SK-MEL-5 (cell line): ENCODE results near the gene DHX8. TPM values are rescaled to one million over a fixed set of nuclear protein-coding genes. Genes with fewer than 3 reads are reported as not detected.
A peak's percentile ranks its signal among the peaks of the same experiment; 100 is the strongest.
"Not testable (repeated sequence)": the region's sequence is repeated elsewhere in the genome, so short reads cannot be mapped to it uniquely, and the experiment has no call there.

Source experiments
- DNase-seq: peaks from one replicate; pipeline ENCODE4 v3.0.0-alpha.2; 2016; ENCODE audit warnings: low read depth, low spot score
- in situ Hi-C: cut with HindIII; loops from 2 replicates; pipeline ENCODE4 v1.10.0; 2016; ENCODE audit warnings: low sequenced_read_pairs, high pct_unique_total_duplicates, low pct_unique_long_range_greater_than_20kb
- total RNA-seq: library from RNA; depleted of rRNA; stranded (reverse); fragments of >200 nt; shearing (Covaris generic); gene quantifications from 2 replicates; pipeline ENCODE4 v1.2.3, GENCODE V29; 2014

The DHX8 gene
- total RNA-seq, 1 experiment from 2014 or later, result 46.3 TPM

DNA sequence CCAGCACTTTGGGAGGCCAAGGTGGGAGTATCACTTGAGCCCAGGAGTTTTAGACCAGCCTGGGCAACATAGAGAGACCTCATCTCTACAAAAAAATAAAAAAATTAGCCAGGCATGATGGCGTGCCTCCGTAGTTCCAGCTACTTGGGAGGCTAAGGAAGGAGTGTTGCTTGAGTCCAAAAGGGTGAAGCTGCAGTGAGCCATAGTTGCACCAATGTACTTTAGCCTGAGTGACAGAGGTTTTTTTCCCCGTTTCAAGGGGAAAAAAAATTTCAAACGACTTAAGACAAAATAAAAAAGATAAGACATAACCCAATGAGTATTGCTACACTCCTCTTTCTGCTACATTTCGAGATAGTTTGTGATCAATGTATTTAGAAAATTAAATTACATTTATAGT is 6.8 kb downstream of the DHX8 start:
- in situ Hi-C loops, result no loop called here
- no peak for DNase-seq

DNA sequence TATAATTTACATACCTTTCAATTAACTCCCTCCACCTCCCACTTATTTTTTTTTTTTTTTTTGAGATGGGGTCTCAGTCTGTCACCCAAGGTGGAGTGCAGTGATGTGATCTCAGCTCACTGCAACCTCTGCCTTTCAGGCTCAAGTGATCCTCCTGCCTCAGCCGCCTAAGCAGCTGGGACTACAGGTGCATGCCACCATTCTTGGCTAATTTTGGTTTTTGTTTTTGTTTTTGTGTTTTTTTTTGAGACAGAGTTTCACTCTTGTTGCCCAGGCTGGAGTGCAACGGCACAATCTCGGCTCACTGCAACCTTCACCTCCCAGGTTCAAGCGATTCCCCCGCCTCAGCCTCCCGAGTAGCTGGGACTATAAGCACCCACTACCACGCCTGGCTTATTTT is 25.7 kb downstream of the DHX8 start:
- DNase-seq, in situ Hi-C loops: not testable (repeated sequence)

DNA sequence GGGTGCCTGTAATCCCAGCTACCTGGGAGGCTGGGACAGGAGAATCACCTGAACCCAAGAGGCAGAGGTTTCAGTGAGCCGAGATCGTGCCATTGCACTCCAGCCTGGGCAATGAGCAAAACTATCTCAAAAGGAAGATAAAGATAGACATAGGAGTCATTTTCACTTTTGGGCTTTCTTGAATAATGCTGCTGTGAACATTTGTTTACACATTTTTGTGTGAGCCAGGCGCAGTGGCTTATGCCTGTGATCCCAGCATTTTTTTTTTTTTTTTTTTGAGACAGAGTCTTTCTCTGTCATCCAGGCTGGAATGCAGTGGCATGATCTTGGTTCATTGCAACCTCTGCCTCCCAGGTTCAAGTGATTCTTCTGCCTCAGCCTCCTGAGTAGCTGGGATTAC is 27.4 kb downstream of the DHX8 start:
- DNase-seq, in situ Hi-C loops: not testable (repeated sequence)

DNA sequence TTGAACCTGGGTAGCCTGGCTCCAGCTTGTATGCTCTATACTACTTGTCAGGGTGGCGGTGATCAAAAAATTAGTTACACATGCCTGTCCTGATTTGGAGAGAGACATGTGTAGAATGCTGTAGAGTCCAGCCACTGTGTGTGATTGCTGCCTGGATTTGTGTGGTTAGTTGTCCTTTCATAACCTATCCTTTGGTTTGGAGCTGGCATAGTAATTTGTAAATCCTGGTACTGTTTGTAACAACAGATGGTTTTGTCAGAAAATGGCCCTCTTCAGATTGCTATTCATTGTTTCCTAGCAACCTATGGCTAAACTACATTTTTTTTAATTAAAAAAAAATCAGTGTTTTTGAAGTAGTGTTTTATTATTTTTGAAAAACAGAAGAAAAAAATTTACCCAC is 31.9 kb downstream of the DHX8 start:
- in situ Hi-C loops, result no loop called here
- DNase-seq, result no peak

DNA sequence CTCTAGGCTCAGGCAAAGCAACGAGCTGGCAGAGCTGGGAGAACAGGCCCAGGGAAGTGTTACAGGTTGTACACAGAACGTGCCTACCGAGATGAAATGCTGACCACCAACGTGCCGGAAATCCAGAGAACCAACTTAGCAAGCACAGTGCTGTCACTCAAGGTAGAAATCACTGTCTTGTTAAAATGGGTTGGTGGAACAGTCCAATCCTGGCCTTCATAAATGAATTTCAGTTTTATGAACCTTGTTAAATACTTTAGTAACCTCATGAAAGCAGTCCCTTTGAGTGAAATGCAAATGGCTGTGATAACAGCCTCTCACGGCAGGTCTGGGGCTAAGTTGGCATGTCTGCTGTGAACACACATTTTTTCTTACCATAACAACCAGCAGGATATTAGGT is 33.4 kb downstream of the DHX8 start:
- in situ Hi-C loops, result no loop called here
- no peak for DNase-seq

DNA sequence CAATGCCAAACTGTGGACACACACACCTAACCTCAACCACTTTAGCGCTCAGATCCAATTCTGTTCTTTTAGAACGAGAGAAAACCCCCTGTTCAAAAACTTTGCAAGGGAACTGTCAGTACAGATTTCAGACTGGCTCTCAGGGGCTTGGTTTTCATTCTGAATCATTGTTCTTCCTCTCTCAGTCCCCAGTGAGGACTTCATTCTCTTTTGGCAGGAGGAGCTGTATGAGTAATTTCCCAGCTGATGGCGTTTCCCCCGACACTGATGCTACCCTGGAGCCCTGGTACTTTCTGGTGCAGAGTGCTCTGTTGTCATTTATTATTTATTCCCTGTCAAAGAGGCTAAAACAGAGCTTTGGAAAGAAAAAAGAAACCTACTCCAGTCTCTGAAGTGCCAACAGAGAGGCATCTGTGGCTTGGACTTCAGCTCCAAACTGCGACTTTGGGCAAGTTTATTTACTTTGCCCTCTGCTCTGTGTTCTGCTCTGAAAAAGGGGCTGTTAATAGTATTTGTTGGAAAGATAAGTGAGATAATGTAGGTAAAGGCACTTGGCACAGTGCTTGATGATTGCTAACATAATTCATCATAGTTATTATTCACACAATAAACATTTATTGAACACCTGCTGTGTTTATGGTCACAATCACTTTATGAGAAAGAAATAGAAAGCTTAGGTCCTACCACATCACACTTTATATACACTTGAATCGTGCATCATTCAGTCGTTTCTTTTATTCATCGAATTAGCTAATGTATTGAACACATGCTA is 34.0 kb downstream of the DHX8 start:
- no peak for DNase-seq
- in situ Hi-C loops, result no loop called here

DNA sequence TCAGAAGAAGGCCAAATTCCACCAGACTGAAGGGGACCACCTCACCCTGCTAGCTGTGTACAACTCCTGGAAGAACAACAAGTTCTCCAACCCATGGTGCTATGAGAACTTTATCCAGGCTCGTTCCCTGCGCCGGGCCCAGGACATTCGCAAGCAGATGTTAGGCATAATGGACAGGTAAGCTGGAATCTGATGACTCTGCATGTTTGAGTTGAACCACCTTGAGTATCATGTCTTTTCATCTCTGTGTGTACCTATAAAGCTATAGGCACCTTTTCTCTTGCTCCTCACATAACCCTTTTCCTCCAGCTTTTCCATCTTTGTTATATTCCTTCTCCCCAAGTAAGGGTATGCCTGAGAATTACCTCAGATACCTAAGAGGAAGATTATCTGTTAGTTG is 37.6 kb downstream of the DHX8 start:
- in situ Hi-C loops, result no loop called here
- no peak for DNase-seq

DNA sequence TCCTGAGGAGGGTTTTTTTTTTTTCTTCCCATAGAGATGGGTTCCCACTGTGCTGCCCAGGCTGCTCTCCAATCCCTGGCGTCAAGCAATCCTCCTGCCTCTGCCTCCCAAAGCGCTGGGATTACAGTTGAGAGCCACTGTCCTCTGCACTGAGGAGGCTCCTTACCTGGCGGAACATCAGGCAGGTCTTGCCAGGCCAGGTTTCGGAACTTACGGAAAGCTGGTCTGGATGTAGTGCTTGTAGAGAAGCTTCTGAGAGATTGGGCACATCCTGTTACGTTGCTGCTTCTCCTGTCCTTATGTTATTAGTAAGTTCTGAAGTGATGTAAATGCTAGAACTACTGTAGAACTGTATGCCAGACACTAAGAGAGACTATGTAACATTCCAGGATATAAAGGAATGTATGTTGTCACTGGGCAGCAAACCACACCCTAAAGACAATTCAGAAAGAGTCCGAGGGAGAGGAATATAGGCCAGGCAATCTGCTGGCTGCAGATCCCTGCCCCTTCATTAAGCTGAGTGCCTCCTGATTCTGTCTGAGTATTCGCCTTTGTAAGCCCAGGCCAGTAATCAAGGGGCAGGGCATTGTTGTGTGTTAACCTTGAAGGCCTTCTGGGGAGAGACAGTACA is 41.3 kb downstream of the DHX8 start:
- in situ Hi-C loops, result no loop called here

DNA sequence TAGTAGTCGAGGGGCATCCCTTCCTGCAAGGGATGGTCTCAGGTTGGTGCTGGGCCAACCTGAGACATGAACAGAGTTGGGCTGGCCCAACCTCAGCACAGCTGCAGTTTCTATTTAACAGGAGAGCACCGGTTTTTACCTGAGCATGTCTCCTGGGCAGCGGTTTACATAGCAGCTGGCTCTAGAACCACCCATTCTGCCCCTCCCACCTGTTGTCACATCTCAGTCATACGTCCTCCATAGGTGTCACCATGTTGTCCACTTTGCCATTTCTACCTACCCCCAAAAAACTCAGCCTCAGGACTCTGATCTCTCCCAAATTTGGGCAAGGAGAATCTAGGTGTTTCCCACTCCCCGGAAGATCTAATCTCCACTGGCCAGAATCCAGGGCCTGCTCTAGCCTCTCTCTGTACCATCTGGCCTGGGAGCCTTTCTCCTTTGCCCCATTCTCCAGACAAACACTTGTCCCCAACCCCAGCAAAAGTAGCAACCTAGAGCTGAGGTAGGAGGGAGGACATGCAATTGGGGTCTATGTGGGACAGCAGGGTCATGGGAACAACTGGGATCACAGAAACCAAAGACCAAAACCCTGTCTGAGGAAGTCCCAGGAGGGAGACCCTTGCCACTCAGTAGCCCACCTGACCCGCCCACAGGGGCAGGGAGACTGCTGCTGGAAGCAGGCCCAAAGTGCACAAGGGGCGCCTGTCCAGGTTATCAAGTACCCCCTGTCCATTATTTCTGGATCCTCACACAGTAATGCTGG is 43.3 kb downstream of the DHX8 start:
- in situ Hi-C loops, result no loop called here
- no peak for DNase-seq

More for the DNA sequence above, 41.3 kb downstream of the DHX8 start:
- DNase-seq, result no peak

DNA sequence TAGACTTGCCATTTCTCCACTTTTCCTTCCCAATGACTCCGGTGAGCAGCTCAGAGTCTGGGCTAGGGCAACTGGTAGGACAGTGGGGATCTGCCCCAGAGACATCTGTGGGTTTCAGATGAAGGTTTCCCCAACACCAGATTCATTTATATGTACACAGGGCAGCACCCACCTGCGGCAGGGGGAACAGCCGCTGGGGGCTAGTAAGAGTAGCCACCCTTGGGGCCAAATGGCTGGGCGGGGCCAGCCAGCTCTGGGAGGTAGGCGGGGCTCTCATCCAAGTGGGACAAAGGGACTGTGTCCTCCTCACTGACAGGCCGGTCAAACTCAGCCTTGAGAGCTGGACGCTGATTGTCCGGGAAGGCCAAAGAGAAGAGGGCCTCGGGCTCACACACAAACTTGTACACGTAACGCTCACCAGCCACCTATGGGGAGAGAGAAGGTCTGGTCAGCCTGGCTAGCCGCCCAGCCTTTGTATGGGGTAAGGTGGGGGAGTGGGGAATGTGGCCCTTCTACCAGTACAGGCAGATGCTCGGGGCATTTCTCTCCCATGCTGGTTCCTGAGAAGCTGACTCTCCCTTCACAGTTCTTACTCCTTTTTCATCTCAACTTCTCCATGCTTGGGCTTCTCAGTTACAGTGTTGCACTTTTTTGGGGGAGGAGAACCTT is 44.7 kb downstream of the DHX8 start:
- peak; percentile 89 for DNase-seq
- in situ Hi-C loops, result no loop called here

DNA sequence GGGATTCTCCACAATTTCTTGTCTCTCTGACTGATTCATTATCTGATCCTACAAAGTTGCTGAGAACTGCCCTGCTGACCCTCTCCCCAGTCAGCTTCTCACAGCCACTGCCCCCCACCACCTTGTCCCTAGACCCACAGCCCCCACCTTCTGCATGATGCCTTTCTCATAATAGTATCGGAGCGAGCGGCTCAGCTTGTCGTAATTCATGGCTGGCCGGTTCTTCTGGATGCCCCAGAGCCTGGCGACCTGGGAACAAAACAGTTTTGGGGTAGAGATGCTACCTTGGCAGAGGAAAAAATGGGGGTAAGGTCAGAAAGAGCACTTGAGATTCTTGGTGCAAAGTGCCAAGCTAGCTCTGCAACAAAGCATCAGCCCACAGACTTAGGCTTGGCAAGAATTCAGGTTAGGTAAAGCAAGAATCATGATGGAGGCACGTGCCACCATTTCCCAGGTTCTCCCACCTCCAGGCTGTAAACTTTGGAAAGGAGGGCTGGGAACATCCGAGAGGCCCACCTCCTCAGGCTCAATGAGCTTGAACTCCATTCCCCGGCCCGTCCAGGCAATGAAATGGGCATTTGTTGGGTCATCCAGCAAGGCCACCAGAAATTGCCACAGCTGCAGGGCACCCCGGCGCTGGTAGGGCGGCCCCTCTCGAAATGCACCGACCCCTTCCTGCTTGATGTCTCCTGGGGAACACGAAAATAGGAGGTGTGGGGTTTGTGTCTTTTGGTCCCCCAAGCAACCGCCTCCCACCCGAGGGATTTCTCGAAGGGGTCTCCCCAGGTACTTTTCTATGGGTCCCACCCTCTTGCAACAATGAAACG is 45.4 kb downstream of the DHX8 start:
- in situ Hi-C loops, result no loop called here
- DNase-seq, result no peak

DNA sequence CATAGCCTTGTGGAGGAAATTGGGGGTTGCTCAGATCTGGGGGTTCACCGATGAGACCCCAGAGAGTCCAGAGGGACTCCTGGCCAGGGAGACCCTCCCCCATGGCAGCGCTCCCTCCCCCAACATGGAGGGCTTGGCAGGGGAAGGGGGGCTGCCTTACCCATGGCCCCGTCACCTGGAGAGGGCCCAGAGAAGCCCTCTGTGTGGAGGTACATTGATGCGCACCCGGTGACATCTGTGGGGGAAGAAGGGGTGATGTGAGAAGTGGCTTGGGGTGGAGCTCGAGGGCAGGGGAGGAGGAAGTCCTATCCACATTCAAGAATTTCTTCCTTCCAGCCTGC is 46.1 kb downstream of the DHX8 start:
- in situ Hi-C loops, result no loop called here

DNA sequence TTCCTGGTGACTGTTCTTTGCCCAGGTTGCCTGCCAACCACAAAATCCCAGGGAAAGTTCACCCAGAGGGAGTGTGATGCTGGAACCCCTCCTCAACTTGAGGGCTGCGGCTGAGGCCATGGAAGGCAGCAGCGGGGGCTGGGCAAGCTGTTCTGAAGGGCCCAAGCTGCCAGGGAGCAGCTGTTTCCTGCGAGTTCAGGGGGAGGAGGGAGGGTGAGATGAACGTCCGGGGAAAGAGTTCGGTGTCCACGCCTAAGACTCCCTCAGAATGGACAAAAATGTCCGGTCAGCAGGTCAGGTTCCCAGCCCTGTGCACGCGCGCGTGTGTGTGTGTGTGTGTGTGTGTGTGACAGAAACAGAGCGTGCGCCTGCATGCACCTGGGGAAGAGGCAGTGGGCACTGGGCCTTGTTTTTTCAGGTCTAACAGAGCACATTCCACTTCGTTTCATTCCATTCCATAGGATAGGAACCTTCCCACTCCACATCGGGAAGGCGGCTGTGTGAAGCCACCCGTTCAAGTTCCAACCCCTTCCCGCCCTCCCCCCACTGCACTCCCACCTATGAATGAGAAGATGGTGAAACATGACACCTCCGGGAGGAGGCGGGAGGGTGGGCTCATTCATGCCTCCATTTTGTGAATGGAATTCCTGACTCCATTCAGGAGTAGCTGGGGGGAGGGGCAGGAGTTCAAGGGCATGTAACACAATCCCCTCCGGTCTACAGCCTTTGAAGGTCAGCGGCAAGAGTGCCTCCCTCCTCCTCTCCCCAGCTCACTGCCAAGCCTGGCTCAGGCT is 46.7 kb downstream of the DHX8 start:
- peak; percentile 99 for DNase-seq
- in situ Hi-C loops, result no loop called here

More for the DNA sequence above, 46.1 kb downstream of the DHX8 start:
- DNase-seq, result no peak

DNA sequence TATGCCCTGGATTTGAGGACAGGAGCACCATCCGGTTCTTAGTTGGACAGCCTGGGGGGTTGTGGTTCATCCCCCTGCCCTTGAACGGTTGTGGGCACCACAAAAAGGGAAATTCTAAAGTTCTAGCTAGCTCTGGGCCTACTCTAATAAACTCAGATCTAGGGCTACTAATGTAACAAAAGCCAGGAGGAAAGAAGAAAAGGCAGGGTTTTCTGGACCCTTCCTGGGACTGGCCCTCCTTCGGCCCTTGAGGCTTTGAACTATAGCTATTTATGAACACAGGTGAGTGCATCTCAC is 47.3 kb downstream of the DHX8 start:
- no peak for DNase-seq
- in situ Hi-C loops, result no loop called here

DNA sequence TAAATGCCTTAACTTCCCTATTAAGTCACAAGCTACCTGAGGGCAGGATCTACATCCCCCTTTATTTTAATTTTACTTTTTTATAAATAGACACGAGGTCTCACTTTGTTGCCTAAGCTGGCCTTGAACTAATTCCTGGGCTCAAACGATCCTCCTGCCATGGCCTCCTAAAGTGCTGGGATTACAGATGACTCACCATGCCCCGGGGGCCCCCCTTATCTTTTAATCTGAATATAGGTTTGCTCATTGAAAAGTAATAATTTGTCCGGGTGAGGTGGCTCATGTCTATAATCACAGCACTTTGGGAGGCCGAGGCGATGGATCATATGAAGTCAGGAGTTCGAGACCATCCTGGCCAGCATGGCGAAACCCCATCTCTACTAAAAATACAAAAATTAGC is 48.2 kb downstream of the DHX8 start:
- DNase-seq, result no peak
- in situ Hi-C loops, result no loop called here

DNA sequence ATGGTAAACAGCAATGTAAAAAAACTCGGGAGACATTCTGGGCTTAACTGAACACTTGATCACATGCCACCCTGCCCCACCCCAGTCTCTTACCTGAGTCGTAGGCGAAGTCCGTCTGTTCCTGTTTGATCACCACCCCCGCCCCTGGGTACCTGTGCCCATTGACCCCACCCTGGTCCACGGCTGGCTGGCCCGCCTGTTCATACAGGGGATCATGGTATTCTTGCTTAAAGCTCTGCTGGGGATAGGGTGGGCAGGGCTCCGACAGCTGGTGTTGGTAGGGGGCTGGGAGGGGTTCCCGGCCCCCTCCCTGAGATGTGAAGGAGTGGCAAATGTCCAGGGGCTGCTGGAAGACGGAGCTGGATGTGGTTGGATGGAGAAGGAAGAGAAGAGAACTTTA is 48.8 kb downstream of the DHX8 start:
- no peak for DNase-seq
- in situ Hi-C loops, result no loop called here

DNA sequence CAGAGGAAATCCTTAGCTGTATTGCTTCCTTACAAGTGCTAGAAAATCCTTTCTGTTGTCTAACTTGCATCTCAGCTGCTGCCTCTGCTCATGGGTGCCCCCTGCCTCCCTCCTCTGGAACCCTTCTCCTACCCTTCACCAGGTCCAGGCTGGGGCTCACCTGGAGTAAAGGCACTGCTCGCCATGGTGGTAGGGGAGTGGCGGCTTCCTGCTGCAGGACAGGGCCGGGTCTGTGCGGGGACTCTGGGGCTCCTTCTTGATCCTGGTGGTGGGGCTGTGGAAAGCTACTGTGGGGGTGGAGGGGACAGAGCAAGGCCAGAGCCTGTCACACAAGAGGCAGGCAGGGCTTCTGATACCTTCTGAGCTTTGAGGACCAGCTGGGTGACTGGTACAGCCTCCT is 49.9 kb downstream of the DHX8 start:
- DNase-seq, result no peak
- in situ Hi-C loops, result no loop called here
